Kasumi-1 (cell line): ENCODE measurements around the gene TPP1.

ENCODE experiments used
- DNase-seq, 2 experiments: peaks; one replicate each; lab custom pipeline; 2025; lab: John Stamatoyannopoulos, UW

The TPP1 gene

GRCh38 chr11:6611092-6611962, 7.9 kb downstream of the TPP1 start:
- peak in 1 of 2 experiments; percentile 43 for DNase-seq

- no peak for DNase-seq
Observed at GRCh38 chr11:6610591-6610990, 8.6 kb downstream of the TPP1 start.

GRCh38 chr11:6609502-6610015, 9.7 kb downstream of the TPP1 start:
- DNase-seq = no peak

- DNase-seq = no peak
Observed at GRCh38 chr11:6608726-6609501, 10.3 kb downstream of the TPP1 start.

GRCh38 chr11:6608011-6608410, 11.2 kb downstream of the TPP1 start:
- DNase-seq = no peak

GRCh38 chr11:6607190-6607795, 11.9 kb downstream of the TPP1 start:
- DNase-seq = no peak

GRCh38 chr11:6606471-6607189, 12.6 kb downstream of the TPP1 start:
- DNase-seq = peak; percentile 63 to 67

- no peak for DNase-seq
Observed at GRCh38 chr11:6604790-6605189, 14.4 kb downstream of the TPP1 start.

- peak; percentile 54 to 70 for DNase-seq
Observed at GRCh38 chr11:6604081-6604626, 15.1 kb downstream of the TPP1 start.

GRCh38 chr11:6603287-6604080, 15.7 kb downstream of the TPP1 start, which contains the start of the genes ILK and RRP8:
Gene ILK, plus strand, starts transcription at chr11:6603774. Its CDS starts 498 bp downstream, at chr11:6604272.
Gene RRP8, minus strand, starts transcription at chr11:6603616. Its CDS starts 114 bp downstream, at chr11:6603502.
- peak; percentile 79 to 88 for DNase-seq

- DNase-seq = peak in 1 of 2 experiments; percentile 7
Observed at GRCh38 chr11:6602096-6602940, 16.9 kb downstream of the TPP1 start.

- DNase-seq = no peak
Observed at GRCh38 chr11:6601041-6601461, 18.2 kb downstream of the TPP1 start.

- DNase-seq = no peak
Observed at GRCh38 chr11:6599881-6600390, 19.3 kb downstream of the TPP1 start.

- DNase-seq = no peak
Observed at GRCh38 chr11:6599449-6599848, 19.8 kb downstream of the TPP1 start.

- DNase-seq = no peak
Observed at GRCh38 chr11:6598555-6598954, 20.7 kb downstream of the TPP1 start.

- DNase-seq = no peak
Observed at GRCh38 chr11:6596239-6596877, 22.9 kb downstream of the TPP1 start.

- no peak for DNase-seq
Observed at GRCh38 chr11:6594142-6594768, 25.0 kb downstream of the TPP1 start.

GRCh38 chr11:6588018-6588417, 31.2 kb downstream of the TPP1 start:
- no peak for DNase-seq
